T-helper 17 cell (primary cell): ENCODE results near the gene ACTR1B. TPM values are rescaled to one million over a fixed set of nuclear protein-coding genes. Genes with fewer than 3 reads are reported as not detected.
"Not testable (repeated sequence)": the region's sequence is repeated elsewhere in the genome, so short reads cannot be mapped to it uniquely, and the experiment has no call there.

ENCODE experiments used
- ATAC-seq: fragments of 150-1000 bp; cut with Tn5 transposase; 2 replicates; pipeline ENCODE4 v1.10.0; 2021; ENCODE audit warnings: mild to moderate bottlenecking, moderate library complexity
- DNase-seq, 3 donors: peaks; one replicate each; pipeline versions ENCODE4 v3.0.0 to v3.0.0-alpha.2; 2020 to 2021
- H3K9me3 ChIP-seq: one replicate; pipeline ENCODE4 v1.7.0; 2013; ENCODE audit warnings: low read length, mild to moderate bottlenecking; ENCODE audit not compliant: control insufficient read depth, poor library complexity, severe bottlenecking
- H3K27ac Mint-ChIP-seq: one replicate; pipeline ENCODE4 v1.8.0; 2022; ENCODE audit warnings: mild to moderate bottlenecking, moderate library complexity, mixed read lengths
- H3K27me3 Mint-ChIP-seq: one replicate; pipeline ENCODE4 v1.8.0; 2022; ENCODE audit warnings: mixed read lengths
- H3K36me3 Mint-ChIP-seq: one replicate; pipeline ENCODE4 v1.8.0; 2022; ENCODE audit warnings: low read depth, mixed read lengths
- H3K4me1 Mint-ChIP-seq: one replicate; pipeline ENCODE4 v1.8.0; 2022; ENCODE audit warnings: mild to moderate bottlenecking, mixed read lengths
- H3K4me3 Mint-ChIP-seq: one replicate; pipeline ENCODE4 v1.8.0; 2022; ENCODE audit warnings: mild to moderate bottlenecking, moderate library complexity, mixed read lengths
- total RNA-seq, 4 donors: library from RNA in 2 of 4; stranded (reverse) in 2 of 4; gene quantifications; one replicate each; pipeline ENCODE4 v1.2.3 and lab custom pipeline; 2022 to 2026

ACTR1B gene
- 10 to 100 TPM; 90.9 to 98.0 TPM for total RNA-seq
- 90.5 to 132 reads per million in 2 donors for total RNA-seq (lab: John Stamatoyannopoulos, UW)

DNA sequence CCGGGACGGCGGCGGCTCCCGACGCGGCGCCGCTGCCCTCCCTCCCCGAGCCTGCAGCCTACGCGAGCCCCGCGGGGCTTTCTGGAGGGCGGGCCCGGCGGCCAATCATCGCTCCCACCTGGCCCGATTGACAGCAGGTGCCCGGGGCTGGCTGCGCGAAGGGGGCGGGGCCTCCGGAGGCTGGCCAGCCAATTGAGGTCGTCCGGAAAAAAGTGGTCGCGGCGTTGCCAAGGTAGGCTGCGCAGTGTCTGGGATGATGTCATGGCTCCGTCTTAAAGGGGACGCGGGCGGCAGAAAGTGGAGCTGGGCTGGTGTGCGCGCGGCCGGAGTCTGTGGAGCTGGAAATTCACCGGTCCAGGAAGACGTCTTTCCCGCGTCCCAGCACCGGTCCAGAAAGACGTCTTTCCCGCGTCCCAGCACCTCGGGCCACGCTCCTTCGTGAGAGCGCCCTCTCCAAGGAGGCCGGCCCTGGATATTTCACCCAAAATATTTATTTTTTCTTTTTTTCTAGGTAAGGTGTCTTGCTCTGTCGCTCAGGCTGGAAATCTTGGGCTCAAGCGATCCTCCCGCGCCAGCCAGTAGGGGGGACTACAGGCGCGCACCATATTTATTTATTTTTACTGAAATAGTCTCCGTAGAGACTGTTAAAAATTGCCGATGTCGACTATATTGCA, at the start of gene ACTR1B:
Gene ACTR1B (minus strand): TSS at position 83 of the 674 bp plus-strand sequence. CDS start 154 bp downstream, outside the sequence.
- peaks cover 24% of the 10 kb centered on the region for H3K4me1 Mint-ChIP-seq
- peak; percentile 88 for ATAC-seq
- H3K27me3 Mint-ChIP-seq, result no peaks in the 10 kb centered on the region
- peak within 1 kb of the TSS; percentile 97 for H3K27ac Mint-ChIP-seq
- H3K9me3 ChIP-seq, result no peaks in the 10 kb centered on the region
- peak within 1 kb of the TSS; percentile 95 for H3K4me3 Mint-ChIP-seq
- peaks cover 5% of the 10 kb centered on the region for H3K36me3 Mint-ChIP-seq
- DNase-seq, result peak; percentile 96 to 97 (median 97)

DNA sequence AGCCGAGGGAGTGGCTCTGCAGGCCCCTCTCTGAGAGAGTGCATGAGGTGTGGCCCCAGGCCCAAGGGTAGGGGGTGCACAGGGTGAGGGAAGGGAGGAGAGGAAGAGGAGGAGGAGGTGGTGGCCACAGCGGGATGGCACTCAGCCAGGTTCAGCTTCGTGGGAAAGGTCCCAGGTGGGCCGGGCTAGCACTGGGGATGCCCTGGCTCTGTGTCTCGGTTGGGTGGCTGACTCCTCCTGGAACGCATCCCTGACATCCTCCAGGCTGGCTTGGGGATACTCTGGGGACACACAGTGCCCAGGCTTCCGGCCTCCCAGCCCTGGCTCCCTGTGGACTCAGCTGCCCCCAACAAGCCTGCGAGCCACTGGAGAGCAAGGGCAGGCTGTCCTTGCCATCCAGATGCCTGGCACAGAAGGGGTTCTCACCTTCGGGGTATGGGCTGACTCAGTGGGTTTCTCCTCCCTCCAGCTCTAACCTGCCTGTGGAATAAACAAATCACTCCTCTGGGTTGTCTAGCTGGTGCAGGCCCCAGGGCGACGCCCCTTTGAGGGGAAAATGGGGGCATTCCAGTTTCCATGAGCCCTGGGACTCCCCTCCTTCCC, 49.0 kb upstream of the ACTR1B start:
- ATAC-seq, result peak; percentile 32
- H3K9me3 ChIP-seq, result no peaks in the 10 kb centered on the region
- H3K36me3 Mint-ChIP-seq, result peaks cover 18% of the 10 kb centered on the region
- peaks cover 67% of the 10 kb centered on the region for H3K4me1 Mint-ChIP-seq
- peak in 2 of 3 donors; percentile 38 to 62 for DNase-seq
- H3K4me3 Mint-ChIP-seq, result peak overlapping the region; percentile 97
- H3K27ac Mint-ChIP-seq, result peak overlapping the region; percentile 100
- H3K27me3 Mint-ChIP-seq, result no peaks in the 10 kb centered on the region

DNA sequence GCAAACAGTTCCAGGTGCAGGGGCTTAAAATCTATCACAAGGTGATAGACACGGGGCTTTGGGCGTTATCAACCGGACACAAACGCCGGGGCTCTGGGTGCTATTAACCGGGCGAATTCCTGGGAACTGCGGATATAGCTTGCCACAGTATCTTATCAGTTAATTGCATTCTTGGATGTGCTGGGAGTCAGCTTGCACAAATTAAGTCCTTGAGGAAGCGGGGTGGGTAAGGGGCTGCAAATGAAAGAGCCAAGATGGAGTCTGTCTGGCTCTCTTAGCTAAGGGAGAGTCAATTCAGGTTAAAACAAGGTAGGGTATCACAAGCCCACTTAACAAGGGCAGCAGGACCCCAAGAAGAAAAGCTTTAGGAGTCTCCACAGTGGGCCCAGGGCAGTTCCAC, 48.3 kb upstream of the ACTR1B start:
- peak overlapping the region; percentile 97 for H3K4me3 Mint-ChIP-seq
- DNase-seq, ATAC-seq, H3K9me3 ChIP-seq, H3K27me3 Mint-ChIP-seq: not testable (repeated sequence)
- peak overlapping the region; percentile 100 for H3K27ac Mint-ChIP-seq
- peaks cover 18% of the 10 kb centered on the region for H3K36me3 Mint-ChIP-seq
- H3K4me1 Mint-ChIP-seq, result peaks cover 62% of the 10 kb centered on the region

DNA sequence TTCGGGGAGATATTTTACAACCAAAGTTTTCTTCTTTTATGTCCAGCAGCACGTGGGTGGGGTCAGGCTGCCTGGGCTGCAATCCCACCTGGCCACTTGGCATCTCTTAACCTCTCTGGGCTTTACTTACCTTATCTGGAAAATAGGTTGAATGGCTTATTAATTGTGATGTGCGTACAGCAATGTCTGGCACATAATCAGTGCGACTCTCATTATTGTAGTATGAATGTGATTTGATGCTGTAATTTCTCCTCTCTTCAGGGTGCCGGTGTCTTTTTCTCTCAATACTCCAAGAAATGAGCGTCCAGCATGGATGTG, 47.5 kb upstream of the ACTR1B start:
- H3K27ac Mint-ChIP-seq, result peak overlapping the region; percentile 100
- DNase-seq, result no peak
- H3K27me3 Mint-ChIP-seq, result no peaks in the 10 kb centered on the region
- peaks cover 53% of the 10 kb centered on the region for H3K4me1 Mint-ChIP-seq
- no peaks in the 10 kb centered on the region for H3K9me3 ChIP-seq
- no peak for ATAC-seq
- peaks cover 12% of the 10 kb centered on the region for H3K36me3 Mint-ChIP-seq
- H3K4me3 Mint-ChIP-seq, result peak overlapping the region; percentile 49

DNA sequence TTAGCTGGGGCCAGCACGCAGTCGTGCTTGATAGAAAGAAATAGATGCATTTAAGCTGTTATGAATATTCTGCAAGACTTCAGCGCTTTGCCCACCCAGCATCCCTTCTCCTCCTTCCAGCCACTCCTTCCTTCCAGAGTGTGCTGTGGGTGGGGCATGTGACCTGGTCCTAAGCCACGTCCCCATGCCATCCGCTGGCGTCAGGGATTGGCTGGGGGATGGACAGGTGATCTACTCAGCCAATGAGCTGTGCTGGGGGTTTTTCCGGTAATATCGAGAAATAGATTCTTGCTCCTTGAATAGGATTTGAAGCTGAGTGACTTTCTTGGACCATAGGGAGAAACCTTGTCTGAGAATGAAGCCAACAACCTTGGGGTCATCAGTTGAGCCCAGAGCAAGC, 44.8 kb upstream of the ACTR1B start:
- no peaks in the 10 kb centered on the region for H3K36me3 Mint-ChIP-seq
- no peaks in the 10 kb centered on the region for H3K9me3 ChIP-seq
- H3K4me1 Mint-ChIP-seq, result peaks cover 32% of the 10 kb centered on the region
- H3K27ac Mint-ChIP-seq, result no peak overlapping the region
- DNase-seq, result no peak
- H3K4me3 Mint-ChIP-seq, result no peak overlapping the region
- H3K27me3 Mint-ChIP-seq, result no peaks in the 10 kb centered on the region
- no peak for ATAC-seq

DNA sequence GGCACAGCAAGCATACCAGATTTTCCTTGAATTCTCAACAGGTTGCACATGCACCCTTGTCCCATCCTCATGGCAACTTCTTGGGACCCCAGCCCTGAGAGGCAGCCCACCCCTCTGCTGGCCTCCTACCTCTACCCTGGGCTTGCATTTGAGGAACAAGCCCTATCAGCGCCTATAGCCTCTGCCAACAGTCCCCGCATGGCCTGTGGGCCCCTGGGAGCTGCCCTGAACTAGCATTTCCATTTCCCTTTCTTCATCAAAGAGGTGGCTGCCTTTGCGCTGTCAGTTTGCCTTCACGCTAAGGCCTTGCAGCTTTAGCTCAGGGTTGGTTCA, 44.2 kb upstream of the ACTR1B start:
- DNase-seq (no peak), ATAC-seq (no peak)
- no peaks in the 10 kb centered on the region for H3K9me3 ChIP-seq
- Mint-ChIP-seq H3K36me3 (no peaks in the 10 kb centered on the region), H3K4me1 (peaks cover 27% of the 10 kb centered on the region), H3K4me3 (no peak overlapping the region), H3K27ac (no peak overlapping the region), H3K27me3 (no peaks in the 10 kb centered on the region)

DNA sequence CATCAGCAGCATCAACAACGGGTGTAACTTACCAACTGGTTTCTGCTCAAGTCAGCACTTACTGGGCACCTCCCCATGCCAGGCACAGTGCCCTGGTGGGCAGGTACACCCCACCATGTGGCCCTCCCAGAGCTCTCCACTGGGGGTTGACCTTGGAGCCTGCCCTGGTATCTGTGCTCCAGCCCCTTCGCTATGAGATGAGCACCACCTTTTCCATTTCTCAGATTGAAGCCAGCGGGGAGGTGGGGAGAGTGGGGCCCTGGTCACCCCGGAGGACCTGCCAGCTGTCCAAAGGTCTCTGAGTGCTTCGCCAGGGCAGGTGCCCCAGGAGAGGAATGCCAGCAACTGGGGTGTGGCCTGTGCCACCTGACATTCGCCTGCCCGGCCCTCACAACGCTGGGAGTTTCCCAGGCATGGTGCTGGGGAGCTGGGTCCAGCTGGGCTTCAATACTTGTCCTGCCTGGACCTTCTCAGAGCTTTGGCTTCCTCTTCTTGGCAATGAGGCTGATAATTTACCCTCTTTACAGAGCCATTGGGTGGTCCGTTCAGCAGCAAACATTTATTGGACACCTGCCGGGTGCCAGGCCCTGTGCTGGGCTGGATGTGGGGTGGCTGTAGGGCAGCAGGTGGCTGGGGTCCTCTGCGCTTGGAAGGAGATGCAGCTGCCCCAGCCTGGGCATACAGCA, 43.7 kb upstream of the ACTR1B start:
- no peaks in the 10 kb centered on the region for H3K36me3 Mint-ChIP-seq
- no peak overlapping the region for H3K27ac Mint-ChIP-seq
- no peaks in the 10 kb centered on the region for H3K27me3 Mint-ChIP-seq
- no peak for DNase-seq
- H3K4me1 Mint-ChIP-seq, result peaks cover 26% of the 10 kb centered on the region
- no peak for ATAC-seq
- no peaks in the 10 kb centered on the region for H3K9me3 ChIP-seq
- no peak overlapping the region for H3K4me3 Mint-ChIP-seq

DNA sequence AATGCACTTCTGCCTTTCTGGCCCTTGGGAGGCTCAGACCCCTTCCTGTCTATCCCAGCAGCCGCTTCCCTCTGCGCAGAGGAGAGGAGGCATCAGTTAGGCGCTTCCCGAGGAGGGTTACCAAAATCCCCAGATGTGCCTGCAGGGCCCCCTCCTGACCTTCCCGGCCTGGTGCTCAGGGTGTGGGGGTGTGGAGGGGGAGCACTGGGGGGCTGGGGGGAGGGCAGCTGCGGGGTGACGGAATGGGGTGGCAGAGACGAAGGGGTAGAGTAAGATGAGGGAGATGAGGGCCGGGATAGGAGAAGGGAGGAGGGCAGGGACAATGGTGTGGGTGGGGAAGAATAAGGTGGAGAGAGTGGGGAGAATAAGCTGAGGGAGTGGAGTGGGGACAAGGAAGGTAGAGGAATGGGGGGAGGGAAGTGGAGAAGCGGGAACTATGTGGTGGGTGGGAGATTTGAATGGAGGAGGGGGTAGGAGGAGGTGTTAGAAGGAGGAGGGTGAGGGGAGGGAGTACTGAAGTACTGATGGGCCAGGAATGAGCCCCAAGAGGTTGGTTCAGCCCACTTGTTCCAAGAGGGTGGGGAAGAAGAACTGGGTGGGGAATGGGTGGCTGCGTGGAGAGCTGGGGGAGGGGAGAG, 43.0 kb upstream of the ACTR1B start:
- Mint-ChIP-seq H3K4me1 (peaks cover 20% of the 10 kb centered on the region), H3K27me3 (no peaks in the 10 kb centered on the region), H3K4me3 (no peak overlapping the region), H3K27ac (no peak overlapping the region), H3K36me3 (no peaks in the 10 kb centered on the region)
- no peak for DNase-seq
- no peaks in the 10 kb centered on the region for H3K9me3 ChIP-seq
- no peak for ATAC-seq

DNA sequence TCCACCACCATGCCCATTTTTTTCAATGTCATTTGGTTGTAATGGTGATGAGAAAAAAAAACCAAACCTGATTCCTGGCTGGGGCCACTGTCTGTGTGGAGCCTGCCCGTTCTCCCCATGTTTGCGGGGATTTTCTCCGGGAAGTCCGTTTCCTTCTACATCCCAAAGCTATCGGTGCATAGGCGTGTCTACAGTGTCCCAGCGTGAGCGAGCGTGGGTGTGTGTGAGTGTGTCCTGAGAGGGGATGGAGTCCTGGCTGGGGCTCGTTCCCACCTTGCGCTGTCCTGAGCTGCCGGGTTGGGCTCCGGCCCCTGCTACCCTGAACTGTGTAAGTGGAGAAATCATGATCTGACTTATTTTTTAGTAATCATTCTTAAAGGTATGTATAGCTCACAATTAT, 42.3 kb upstream of the ACTR1B start:
- H3K27me3 Mint-ChIP-seq, result no peaks in the 10 kb centered on the region
- H3K36me3 Mint-ChIP-seq, result no peaks in the 10 kb centered on the region
- DNase-seq (no peak), ATAC-seq (no peak)
- H3K9me3 ChIP-seq, result no peaks in the 10 kb centered on the region
- no peak overlapping the region for H3K4me3 Mint-ChIP-seq
- no peak overlapping the region for H3K27ac Mint-ChIP-seq
- peaks cover 14% of the 10 kb centered on the region for H3K4me1 Mint-ChIP-seq

DNA sequence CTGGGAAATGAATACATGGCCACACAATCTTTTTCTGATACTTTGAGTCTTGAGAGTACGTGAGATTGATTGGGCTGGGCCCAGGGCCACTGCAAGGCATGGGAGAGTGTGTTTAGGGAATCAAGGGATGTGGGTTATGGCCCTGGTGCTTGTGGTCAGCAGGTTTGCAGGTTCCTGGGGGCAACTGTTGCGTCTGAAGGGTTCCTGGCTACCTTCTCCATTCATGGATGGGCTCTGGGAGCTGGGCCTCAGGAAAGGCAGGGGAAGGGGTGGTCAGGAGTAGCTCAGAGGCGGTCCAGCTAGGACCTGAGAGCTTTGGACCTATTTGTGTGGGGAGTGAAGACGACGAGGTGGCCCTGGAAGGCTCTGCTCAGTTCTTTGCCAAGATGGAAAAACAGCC, 41.1 kb upstream of the ACTR1B start:
- Mint-ChIP-seq H3K36me3 (no peaks in the 10 kb centered on the region), H3K4me3 (no peak overlapping the region), H3K27ac (no peak overlapping the region), H3K27me3 (no peaks in the 10 kb centered on the region), H3K4me1 (peaks cover 11% of the 10 kb centered on the region)
- no peaks in the 10 kb centered on the region for H3K9me3 ChIP-seq
- ATAC-seq (no peak), DNase-seq (no peak)

DNA sequence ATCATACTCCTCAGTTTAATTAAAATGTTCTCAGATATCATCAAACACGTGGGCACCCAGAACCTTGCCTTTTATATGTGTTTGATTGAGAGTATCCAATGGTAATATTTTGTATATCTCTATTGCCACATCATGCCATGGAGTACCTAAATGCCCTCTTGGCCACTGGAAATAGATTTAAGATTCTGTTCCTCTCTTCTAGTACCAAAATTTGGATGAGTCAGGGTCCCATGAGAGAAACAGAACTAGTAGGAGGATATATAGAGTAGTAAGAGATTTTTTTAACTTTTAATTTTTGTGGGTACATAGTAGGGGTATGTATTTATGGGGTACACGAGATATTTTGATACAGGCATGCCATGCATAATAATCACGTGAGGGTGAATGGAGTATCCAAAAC, 39.9 kb upstream of the ACTR1B start:
- H3K9me3 ChIP-seq, result no peaks in the 10 kb centered on the region
- ATAC-seq (no peak), DNase-seq (no peak)
- Mint-ChIP-seq H3K4me3 (no peak overlapping the region), H3K27ac (no peak overlapping the region), H3K4me1 (peaks cover 13% of the 10 kb centered on the region), H3K27me3 (no peaks in the 10 kb centered on the region), H3K36me3 (no peaks in the 10 kb centered on the region)

DNA sequence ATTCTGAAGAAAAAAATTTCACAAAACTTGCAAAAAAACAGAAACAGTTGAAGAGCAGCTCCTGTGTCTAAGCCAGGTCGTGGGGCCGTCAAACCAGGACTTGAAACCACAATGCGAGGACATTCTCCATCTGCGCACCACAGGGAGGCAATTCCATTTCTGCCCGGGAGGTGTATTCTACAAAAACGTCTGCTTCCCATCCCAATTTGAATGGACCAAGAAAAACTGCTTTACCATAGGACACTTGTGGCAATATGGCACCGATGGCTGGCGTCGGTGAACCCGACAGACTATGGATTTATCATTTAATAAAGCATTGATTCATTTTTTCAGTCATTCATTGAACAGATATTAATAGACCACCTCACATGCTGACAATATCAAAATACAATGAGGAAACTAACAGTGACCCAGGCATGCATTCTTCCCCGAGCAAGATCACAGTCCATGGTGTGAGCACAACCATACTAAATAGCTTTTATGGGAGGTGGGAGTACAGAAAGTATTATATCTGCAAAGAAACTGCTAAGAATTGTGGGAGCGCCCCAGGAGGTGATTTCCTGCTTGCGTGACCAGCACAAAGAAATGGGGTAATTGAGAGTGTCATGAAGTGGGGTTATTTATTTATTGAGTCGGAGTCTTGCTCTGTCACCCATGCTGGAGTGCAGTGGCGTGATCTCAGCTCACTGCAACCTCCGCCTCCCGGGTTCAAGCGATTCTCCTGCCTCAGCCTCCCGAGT, 39.1 kb upstream of the ACTR1B start:
- no peaks in the 10 kb centered on the region for H3K9me3 ChIP-seq
- no peaks in the 10 kb centered on the region for H3K27me3 Mint-ChIP-seq
- H3K27ac Mint-ChIP-seq, result no peak overlapping the region
- no peak overlapping the region for H3K4me3 Mint-ChIP-seq
- no peak for ATAC-seq
- H3K36me3 Mint-ChIP-seq, result no peaks in the 10 kb centered on the region
- peaks cover 13% of the 10 kb centered on the region for H3K4me1 Mint-ChIP-seq
- no peak for DNase-seq
